Right ventricle myocardium inferior (tissue), 1 donor: Measurements from ENCODE around the gene COLGALT1. TPM values are rescaled to one million over a fixed set of nuclear protein-coding genes. Genes with fewer than 3 reads are reported as not detected.

Experiments
- ATAC-seq: fragments of 200-7000 bp; cut with Tn5 transposase; one replicate; pipeline ENCODE4 v1.9.1; 2020; ENCODE audit warnings: mild to moderate bottlenecking, moderate library complexity
- DNase-seq: peaks from one replicate; pipeline ENCODE4 v3.0.0; 2021; ENCODE audit errors: missing footprints
- intact Hi-C: fragments of 100-400 bp; cut with DNase I; formaldehyde crosslinking; loops from one replicate; pipeline ENCODE4 v1.11.0; 2022
- total RNA-seq: library from RNA; stranded (reverse); fragmentation: NEBNext Ultra II Directional; extraction: Animal tissue kit (Norgen Biotek cat#: 25700); gene quantifications from one replicate; pipeline ENCODE4 v1.2.1, GENCODE V29; 2021
- donor health status: DM: no; HTN: yes; CAD: no; lungs with severe emphysema.

COLGALT1 gene
- total RNA-seq, 1 donor from 2014 or later = 35.5 TPM

DNA sequence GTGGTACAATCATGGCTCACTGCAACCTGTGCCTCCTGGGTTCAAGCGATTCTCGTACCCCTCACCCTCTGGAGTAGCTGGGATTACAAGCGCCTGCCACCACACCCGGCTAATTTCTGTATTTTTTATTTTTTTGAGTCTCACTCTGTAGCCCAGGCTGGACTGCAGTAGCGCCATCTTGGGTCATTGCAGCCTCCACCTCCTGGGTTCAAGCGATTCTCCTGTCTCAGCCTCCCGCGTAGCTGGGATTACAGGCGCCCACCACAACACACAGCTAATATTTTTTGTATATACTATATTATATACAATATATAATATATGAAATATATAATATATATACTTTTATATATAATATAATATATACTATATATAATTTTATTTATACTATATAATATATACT, 52.5 kb downstream of the COLGALT1 start:
- ATAC-seq (no peak), DNase-seq (no peak)
- intact Hi-C loops = no loop called here

DNA sequence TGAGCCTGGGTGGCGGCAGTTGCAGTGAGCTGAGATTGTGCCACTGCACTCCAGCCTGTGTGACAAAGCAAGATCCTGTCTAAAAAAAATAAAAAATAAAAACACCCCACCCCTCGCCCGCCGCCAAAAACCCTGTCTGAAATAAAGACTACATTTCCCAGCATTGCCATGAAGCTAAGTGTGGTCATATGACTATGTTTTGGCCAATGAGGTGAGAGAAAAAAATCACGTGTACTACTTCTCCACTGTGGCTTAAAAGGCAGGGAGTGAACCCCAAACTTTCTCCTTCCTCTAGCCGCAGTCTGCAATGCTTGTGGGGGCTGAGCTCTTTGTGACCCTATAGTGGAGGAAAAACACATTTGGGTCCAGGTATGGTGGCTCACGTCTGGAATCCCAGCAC, 54.9 kb downstream of the COLGALT1 start:
- intact Hi-C loops = no loop called here
- no peak for DNase-seq
- ATAC-seq = no peak

DNA sequence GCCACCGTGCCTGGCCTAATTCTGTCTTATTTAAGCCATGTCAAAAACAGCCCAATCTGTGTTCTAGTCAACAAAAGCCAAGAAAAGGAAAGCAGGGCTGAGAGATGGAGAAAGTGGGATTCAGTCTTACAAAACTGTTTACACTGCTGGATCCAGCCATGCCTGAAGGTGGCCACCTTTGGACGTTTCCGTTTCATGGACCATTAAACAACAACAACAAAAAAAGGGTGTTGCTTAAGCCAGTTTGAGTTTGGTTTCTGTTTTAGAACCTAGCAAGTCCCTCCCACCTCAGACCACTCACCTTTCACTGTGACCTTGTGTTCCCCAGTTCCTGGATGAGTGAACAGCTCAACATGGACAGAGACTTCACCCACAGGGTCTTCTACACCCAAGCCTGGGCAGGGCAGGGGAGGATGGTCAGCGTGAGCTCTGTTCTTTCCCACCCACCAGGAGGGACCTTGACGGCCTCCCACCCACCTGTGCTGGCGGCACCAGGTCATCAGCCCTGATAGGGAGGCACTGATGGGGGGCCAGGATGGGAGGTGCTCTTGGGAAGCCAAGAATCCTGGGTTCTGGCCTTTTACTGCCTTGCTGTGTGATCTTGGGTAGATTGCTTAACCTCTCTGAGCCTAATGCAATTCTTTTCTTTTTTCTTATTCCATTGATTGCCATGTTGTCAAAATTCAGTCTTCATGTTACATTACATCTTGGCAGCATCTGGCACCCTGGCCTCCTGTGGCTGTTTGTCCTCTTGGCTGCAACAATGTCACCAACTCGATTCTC, 56.2 kb downstream of the COLGALT1 start:
- intact Hi-C loops = no loop called here
- ATAC-seq = no peak
- DNase-seq = no peak

DNA sequence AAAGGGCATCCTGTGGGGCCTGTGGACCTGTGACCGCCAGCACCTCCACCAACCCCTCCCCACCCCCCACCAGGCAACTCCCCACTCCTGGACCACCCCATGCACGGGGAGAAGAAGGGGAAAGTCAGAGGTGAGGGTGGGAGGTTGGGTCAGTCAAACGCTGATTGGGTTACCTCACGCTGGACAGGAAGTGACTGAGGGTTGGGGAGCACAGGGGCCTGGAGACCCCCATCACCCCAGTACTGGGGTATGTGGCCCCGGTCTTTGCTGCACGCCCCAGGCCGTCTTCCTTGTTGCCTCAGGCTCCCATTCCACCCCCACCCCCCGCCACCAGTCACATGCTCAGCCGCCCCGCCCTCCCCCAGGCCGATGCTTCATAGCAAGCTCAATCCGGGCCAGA, 59.0 kb downstream of the COLGALT1 start:
- intact Hi-C loops = no loop called here
- ATAC-seq = no peak
- no peak for DNase-seq

DNA sequence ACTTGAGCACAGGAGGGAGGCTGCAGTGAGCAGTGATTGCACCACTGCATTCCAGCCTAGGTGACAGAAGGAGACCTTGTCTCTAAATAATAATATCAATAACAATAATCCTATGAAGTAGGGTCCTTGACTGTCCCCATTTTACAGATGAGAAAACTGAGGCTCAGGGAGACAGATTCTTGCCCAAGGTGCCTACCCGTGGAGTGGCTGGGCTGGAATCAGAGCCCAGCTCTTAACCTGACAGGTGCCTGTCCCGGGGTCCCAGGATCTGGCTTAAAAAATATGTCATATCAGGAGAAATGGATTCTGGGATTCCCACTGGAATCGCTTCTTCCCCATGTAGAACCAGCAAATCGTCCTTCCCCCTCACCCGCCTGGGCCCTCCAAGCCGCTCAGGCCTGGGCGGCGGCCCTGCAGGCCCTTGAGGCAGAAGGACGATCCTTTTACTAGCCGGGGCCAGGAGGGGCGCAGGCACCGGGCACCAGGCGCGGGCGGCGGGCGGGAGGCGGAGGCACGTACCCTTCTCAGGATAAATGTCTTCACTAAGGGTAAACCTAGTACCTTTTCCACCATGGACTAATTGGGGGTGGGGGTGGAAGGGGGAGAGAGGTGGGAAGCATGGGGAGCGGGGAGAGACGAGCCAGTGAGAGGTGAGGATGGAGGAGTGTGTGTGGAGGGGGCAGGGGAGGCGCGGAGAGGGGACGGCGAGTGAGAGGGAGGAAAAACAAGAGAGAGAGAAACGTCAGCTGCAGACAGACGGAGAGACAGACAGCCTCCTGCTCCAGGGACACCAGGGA, 60.6 kb downstream of the COLGALT1 start:
- intact Hi-C loops = no loop called here
- DNase-seq (no peak), ATAC-seq (no peak)

DNA sequence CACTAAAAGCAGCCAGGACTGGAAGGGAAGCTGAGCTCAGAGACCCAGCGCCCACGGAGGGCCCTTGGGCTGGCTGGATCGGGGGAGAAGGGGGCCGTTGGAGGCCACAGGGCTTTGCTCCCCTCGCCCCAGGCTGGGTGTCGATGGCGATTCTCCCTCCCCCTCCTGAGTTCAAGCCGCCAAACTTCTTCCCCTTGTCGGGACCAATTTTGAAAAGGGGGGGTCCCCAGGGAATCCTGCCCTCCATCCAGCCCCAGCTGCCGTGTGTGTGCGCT, 61.2 kb downstream of the COLGALT1 start:
- ATAC-seq = no peak
- intact Hi-C loops = no loop called here
- no peak for DNase-seq

DNA sequence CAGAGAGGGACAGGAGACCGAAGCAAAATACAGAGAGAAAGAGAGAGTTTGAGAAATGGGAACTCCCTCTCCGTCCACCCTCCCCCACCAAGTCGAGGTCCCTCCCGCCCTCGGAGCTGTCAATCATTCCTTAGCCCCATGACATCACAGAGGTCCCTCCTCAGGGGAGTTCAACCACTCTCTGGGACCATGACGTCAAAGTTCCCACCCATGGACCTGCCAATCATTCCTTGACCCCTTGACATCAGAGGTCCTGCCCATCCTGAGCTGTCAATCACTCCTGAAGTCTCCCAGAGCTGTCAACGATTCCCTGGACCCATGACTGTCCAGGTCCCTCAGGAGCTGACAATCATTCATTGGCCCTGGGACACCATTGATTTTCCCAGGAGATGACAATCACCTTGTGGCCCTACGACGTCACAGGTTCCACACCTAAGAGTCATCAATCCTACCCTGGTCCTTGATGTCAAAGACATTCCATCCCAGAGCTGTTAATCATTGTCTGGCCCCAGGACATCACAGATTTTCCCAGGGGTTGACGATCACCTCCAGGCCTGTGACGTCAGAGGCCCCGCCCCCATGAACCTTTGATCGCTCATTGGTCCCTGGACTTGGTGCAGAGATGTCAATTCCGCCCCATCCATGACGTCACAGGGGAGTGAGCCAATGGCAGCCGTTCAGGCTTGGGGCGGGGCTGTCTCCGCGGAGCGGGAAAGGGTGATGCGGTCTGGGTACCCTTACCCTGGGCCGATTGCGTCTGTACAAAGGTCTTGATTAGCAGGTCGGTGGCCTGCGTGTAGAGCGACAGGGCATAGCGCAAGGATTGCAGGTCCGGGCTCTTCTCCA, 61.7 kb downstream of the COLGALT1 start:
- DNase-seq (no peak), ATAC-seq (no peak)

DNA sequence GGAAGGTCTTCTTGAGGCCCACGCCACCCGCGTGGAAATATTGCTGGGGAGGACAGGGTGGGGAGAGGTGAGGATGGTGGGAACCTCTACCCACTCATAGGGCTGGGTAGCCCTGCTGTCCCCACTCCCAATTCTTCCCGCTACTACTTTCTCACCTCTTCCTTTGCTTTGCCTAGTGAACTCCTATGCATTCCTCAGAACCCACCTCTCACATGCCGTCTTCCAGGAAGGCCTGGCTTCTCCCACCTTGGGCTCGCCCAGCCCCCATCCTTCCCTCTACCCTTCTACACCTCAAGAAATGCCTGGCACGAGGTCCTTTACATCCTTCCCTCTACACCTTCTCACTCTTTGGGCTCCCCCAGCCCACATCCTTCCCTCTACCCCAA, 62.4 kb downstream of the COLGALT1 start:
- no peak for ATAC-seq
- DNase-seq = no peak
- intact Hi-C loops = no loop called here

More for the DNA sequence above, 61.7 kb downstream of the COLGALT1 start:
- intact Hi-C loops = no loop called here

DNA sequence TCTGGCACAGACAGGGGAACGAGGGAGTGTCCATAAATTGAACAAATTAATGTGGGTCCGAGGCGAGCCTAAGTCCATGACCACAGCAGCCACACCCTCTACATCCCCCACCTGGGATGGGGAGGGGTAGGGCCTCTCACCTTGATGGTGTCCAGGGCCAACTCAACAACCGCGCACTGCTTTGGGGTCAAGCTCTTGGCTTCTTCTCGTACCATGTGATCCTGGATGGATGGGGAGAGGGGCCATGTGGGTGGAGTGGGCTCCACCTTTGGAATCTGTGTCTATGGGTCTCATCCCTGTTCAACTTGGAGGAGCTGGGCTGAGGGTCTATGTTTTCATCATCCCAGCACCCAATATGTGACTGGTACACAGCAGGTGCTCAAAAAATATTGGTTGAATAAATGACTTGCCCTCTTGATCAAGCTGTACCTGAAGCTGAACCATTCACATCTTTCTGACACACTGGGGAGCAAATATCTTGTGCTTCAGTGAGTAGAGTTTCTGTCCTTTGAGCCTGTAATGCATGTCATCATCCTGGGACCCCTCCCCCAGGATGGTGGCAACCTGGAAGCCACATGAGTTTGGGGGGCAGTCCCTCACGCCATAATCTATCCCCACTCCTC, 62.9 kb downstream of the COLGALT1 start:
- ATAC-seq = no peak
- intact Hi-C loops = no loop called here

DNA sequence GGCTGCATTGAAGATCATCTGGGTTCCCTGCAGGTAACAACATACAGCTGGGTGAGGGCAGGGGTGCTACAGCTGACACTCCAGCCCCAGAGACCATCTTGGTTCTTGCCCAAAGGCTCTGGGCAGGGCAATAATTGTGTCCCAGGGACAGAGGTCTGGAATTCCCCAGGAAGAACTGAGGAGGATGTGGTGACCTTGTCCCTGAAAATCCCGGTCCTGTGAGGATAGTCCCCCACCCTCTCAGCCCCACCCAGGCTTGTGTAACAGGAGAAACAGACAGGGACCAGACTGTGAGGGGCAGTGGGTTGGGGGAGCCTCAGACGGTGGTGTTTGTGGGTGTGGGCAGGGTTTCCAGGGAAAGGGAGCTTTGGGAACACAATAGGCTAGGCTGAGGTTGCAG, 63.5 kb downstream of the COLGALT1 start:
- intact Hi-C loops = no loop called here
- DNase-seq (no peak), ATAC-seq (no peak)

More for the DNA sequence above, 62.9 kb downstream of the COLGALT1 start:
- DNase-seq = no peak

DNA sequence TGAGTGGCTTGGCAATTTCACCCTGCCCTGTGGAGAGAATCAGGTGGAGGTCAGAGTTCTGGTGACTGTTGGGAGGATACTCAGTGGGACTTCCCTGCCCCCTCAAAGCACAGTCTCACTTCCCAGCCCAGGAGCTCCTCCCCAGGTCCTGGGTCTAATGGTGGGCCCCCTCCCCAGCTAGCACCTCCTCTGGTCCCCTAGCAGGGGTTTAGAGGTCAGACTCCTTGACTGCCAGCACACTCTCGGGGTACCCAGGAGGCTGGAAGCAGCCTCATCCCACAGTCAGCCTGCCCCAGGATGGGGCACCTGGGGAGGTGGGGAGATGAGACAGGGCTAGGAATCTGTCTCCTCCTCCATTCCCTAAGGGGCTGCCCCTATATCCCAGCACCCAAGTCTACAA, 65.2 kb downstream of the COLGALT1 start:
- DNase-seq (no peak), ATAC-seq (no peak)
- intact Hi-C loops = no loop called here

DNA sequence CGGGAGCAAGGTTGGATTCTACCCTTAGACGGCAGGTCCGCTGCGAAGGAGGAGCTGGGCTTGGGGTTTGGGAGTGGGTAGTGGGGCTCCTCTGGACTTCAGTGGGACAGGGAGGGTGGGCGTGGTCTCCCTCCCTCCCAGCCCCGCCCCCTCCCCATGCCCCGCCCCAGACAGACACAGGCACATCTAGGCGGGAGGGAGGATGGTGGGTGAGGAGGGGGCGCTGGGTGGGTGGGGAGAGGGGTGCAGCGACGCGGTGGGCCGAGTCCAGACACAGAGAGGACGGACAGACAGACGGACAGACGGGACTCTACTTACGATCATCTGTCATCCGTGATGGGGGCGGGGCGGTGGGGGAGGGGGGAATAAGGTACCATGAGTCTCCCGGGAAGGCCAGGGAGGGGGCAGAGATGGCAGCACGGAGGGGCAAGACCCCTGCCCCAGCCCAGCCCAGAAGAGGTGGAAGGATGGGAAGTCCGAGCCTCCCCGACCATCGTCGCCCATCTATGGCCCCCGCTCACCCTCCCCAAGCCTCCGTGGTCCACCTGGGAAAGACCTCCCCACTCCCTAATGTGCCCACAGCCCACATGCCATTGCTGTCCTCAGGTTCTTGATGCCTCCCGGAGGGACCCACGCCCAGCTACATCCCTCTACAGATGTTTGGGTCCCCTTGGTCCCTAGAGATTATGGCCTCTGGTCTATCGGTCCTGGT, 67.9 kb downstream of the COLGALT1 start:
- no peak for DNase-seq
- no peak for ATAC-seq
- intact Hi-C loops = no loop called here

DNA sequence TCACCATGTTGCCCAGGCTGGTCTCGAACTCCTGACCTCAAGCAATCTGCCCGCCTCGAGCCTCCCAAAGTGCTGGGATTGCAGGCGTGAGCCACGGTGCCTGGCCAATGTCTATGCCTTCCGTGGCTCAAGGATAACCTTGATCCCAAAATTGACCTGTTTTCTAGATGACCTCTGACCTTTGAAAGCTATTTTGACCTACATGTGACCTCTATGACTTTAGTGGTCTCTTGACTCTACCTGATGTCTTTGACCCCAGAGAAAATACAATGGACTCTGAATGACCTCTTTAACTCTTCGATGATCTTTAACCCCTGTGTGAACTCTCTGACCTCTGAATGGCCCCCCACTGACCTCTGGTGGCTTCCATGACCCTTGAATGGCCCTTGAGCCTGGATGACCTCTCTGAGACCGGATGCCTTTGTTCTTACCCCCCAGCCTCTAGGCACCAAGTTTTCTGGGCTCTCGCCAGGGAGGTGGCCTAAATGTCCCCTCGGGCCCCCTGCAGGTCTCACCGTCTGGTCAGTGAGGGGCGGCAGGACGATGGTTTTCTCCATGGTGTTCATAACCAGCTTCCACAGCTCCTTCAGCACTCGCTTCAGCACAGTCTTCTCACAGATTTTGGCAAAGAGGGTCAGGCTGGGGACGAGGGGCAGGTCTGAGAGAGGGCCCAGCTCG, 69.0 kb downstream of the COLGALT1 start:
- no peak for DNase-seq
- no peak for ATAC-seq
- intact Hi-C loops = no loop called here

DNA sequence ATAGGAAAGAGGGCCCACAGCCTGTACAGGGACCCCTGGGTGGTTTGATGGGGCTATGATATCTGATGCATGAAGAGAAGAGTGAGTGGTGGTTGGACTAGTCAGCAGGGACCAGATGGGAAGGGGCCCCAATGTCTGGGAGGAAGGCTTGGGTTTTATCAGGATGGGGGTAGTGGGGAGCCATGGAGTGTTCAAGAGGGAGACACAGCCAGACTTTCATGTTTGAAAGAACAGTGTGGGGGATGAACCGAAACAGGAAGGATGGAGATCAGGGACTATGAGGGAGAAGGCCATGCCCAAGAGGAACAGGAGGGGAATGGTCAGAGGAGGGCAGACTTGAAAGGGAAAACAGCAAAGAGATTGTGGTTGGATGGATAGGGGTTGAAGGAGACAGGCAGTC, 69.6 kb downstream of the COLGALT1 start:
- intact Hi-C loops = no loop called here
- ATAC-seq = no peak
- no peak for DNase-seq

DNA sequence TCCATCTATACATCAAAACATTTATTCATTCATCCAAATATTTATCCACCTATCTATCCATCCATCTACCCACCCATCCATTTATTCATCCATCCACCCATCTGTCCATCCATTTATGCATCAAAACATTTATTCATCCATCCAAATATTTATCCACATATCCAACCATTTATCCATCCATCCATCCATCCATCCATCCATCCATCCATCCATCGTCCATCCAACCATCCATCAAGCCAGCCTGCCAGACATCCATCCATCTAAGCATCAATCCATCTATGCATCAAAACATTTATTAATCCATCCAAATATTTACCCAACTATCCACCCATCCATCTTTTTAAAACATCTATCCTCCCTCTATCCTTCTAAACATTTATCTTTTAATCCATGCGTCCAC, 70.5 kb downstream of the COLGALT1 start:
- intact Hi-C loops = no loop called here
- DNase-seq (no peak), ATAC-seq (no peak)

DNA sequence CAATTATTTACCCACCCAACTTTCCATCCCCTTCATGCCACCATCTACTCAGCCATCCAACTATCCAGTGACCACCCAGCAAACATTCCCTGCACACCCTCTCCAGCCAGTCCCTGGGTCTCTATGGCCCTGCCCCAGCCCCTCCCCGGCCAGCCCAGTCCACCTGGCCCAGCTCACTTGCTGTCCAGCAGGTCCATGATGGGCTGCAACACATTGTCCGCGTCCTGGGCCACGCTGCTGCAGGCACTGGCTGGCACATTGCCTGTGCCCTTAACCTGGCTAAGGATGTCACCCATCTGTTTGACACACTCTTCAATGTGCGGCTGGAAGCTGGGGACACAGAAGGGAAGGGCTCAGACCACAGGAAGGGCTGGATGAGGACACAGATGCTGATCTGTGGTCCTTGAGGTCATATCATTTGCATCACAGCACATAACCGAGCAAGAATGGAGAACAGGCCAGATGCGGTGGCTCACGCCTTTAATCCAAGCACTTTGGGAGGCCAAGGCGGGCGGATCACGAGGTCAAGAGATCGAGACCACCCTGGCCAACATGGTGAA, 71.1 kb downstream of the COLGALT1 start:
- no peak for DNase-seq
- ATAC-seq = no peak
- intact Hi-C loops = no loop called here

DNA sequence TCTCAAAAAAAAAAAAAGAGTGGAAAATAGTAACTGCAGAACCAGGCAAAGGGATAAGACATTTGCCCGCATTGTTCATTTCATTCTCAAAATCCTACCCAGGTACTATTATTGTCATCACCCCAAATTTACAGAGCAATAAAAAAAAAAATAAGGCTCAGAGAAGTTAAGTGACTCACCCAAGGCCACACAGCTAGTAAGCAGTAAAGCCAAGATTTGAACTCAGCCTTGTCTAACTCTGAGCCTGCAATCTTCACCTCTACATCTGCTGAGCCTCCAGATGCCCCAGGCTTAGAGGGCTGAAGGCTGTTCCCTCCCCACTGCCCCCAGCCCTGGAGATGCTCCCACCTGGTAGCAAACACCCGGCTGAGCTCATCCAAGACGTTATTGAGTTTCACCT, 71.7 kb downstream of the COLGALT1 start:
- ATAC-seq (no peak), DNase-seq (no peak)
- intact Hi-C loops = no loop called here

DNA sequence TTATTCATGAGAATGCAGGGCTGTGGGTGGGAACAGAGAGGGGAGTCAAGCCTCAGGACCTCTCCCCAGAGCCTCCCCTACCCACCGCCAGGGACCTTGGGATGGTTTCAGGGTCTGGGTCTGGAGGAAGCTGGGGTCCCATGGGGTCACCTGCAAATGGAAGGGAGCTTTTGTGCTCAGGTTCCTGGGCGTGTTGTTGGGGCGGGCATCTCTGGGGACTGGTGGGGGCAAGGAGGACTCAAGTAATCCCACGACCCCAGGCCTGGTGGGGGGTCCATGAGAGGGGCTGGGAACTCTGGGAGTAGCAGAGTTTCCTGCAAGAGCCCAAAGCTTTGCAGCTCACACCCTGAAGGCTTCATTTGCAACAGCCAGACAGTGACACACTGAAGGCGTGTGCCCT, 72.5 kb downstream of the COLGALT1 start:
- intact Hi-C loops = no loop called here
- no peak for DNase-seq
- ATAC-seq = no peak
